Middle frontal gyrus (tissue), 1 donor: ENCODE data around the gene CAPG.

Source experiments
- DNase-seq: peaks from one replicate; pipeline ENCODE4 v3.0.0-alpha.2; 2015; ENCODE audit warnings: low spot score; ENCODE audit errors: extremely low spot score

Gene CAPG

GRCh38 chr2:85439025-85439472, 28.9 kb upstream of the CAPG start:
- no peak for DNase-seq

GRCh38 chr2:85438201-85439024, 28.2 kb upstream of the CAPG start:
- no peak for DNase-seq

GRCh38 chr2:85437488-85438200, 27.5 kb upstream of the CAPG start:
- peak; percentile 77 for DNase-seq

- DNase-seq, result no peak
These were observed 26.8 kb upstream of the CAPG start for GRCh38 chr2:85436836-85437487.

- no peak for DNase-seq
These were observed 26.0 kb upstream of the CAPG start for GRCh38 chr2:85435981-85436835.

GRCh38 chr2:85435220-85435958, 25.2 kb upstream of the CAPG start:
- DNase-seq, result no peak

GRCh38 chr2:85434696-85435095, 24.5 kb upstream of the CAPG start:
- no peak for DNase-seq

GRCh38 chr2:85433511-85434089, 23.4 kb upstream of the CAPG start:
- peak; percentile 80 for DNase-seq

- no peak for DNase-seq
These were observed 21.5 kb upstream of the CAPG start for GRCh38 chr2:85431570-85432205.

- peak; percentile 76 for DNase-seq
These were observed 20.8 kb upstream of the CAPG start for GRCh38 chr2:85430752-85431569.

- DNase-seq, result no peak
These were observed 19.7 kb upstream of the CAPG start for GRCh38 chr2:85429924-85430289.

GRCh38 chr2:85429213-85429923, 19.2 kb upstream of the CAPG start:
- no peak for DNase-seq

- no peak for DNase-seq
These were observed 18.2 kb upstream of the CAPG start for GRCh38 chr2:85428343-85428881.

GRCh38 chr2:85427300-85427835, 17.2 kb upstream of the CAPG start:
- DNase-seq, result no peak

- no peak for DNase-seq
These were observed 15.4 kb upstream of the CAPG start for GRCh38 chr2:85425588-85425987.

- no peak for DNase-seq
These were observed 13.4 kb upstream of the CAPG start for GRCh38 chr2:85423525-85423924.

- no peak for DNase-seq
These were observed 11.9 kb upstream of the CAPG start for GRCh38 chr2:85422072-85422457.
